Neural crest cell (in vitro differentiated cells): ENCODE measurements around the gene IFT27. TPM values are rescaled to one million over a fixed set of nuclear protein-coding genes. Genes with fewer than 3 reads are reported as not detected.

ENCODE experiments used
- DNase-seq: peaks from one replicate; pipeline ENCODE4 v3.0.0; 2021; ENCODE audit warnings: low read depth, mixed read lengths, low spot score
- H3K27ac Mint-ChIP-seq: one replicate; pipeline ENCODE4 v1.8.0; 2021; ENCODE audit warnings: mild to moderate bottlenecking, mixed read lengths; ENCODE audit not compliant: unreplicated experiment
- H3K27me3 Mint-ChIP-seq: 2 replicates; pipeline ENCODE4 v1.8.0; 2021; ENCODE audit warnings: low read depth, mild to moderate bottlenecking, mixed read lengths
- H3K36me3 Mint-ChIP-seq: 2 replicates; pipeline ENCODE4 v1.8.0; 2021; ENCODE audit warnings: low read depth, mild to moderate bottlenecking, mixed read lengths
- H3K4me1 Mint-ChIP-seq: 2 replicates; pipeline ENCODE4 v1.8.0; 2021; ENCODE audit warnings: mixed read lengths
- H3K4me3 Mint-ChIP-seq: one replicate; pipeline ENCODE4 v1.8.0; 2021; ENCODE audit warnings: mild to moderate bottlenecking, mixed read lengths
- H3K9me3 Mint-ChIP-seq: 2 replicates; pipeline ENCODE4 v1.8.0; 2021; ENCODE audit warnings: mixed read lengths
- CTCF ChIP-seq: fragments of 200-600 bp; sonication (generic); conservative IDR thresholded peaks from 2 replicates; pipeline ENCODE4 v1.5.0; 2021; ENCODE audit warnings: antibody characterized with exemption, mild to moderate bottlenecking
- total RNA-seq: library from RNA; stranded (reverse); gene quantifications from 2 replicates; pipeline ENCODE4 v1.2.1, GENCODE V29; 2021

Gene IFT27
- total RNA-seq, 1 donor from 2014 or later, result 55.4 TPM

GRCh38 chr22:36759481-36760159 is 16.3 kb downstream of the IFT27 start:
- Mint-ChIP-seq H3K36me3 (peaks cover 11% of the 10 kb centered on the region), H3K27ac (no peak overlapping the region), H3K27me3 (peaks cover 12% of the 10 kb centered on the region), H3K9me3 (no peaks in the 10 kb centered on the region), H3K4me3 (no peak overlapping the region), H3K4me1 (no peaks in the 10 kb centered on the region)
- no peak for TF ChIP-seq CTCF
- no peak for DNase-seq

- no peaks in the 10 kb centered on the region for H3K9me3 Mint-ChIP-seq
- H3K27me3 Mint-ChIP-seq, result peaks cover 20% of the 10 kb centered on the region
- DNase-seq, result no peak
- H3K27ac Mint-ChIP-seq, result no peak overlapping the region
- no peaks in the 10 kb centered on the region for H3K4me1 Mint-ChIP-seq
- H3K36me3 Mint-ChIP-seq, result peaks cover 10% of the 10 kb centered on the region
- H3K4me3 Mint-ChIP-seq, result no peak overlapping the region
- TF ChIP-seq CTCF, result no peak
These were observed 17.1 kb downstream of the IFT27 start for GRCh38 chr22:36758792-36759271.

GRCh38 chr22:36757668-36758211 is 18.2 kb downstream of the IFT27 start:
- Mint-ChIP-seq H3K4me1 (no peaks in the 10 kb centered on the region), H3K4me3 (no peak overlapping the region), H3K36me3 (peaks cover 5% of the 10 kb centered on the region), H3K27me3 (peaks cover 31% of the 10 kb centered on the region), H3K9me3 (no peaks in the 10 kb centered on the region), H3K27ac (no peak overlapping the region)
- peak; percentile 68 for DNase-seq
- TF ChIP-seq CTCF, result peak; percentile 78

GRCh38 chr22:36756746-36757655 is 18.9 kb downstream of the IFT27 start:
- no peak overlapping the region for H3K4me3 Mint-ChIP-seq
- no peak for DNase-seq

More at GRCh38 chr22:36756746-36757655, 18.9 kb downstream of the IFT27 start:
- no peak for TF ChIP-seq CTCF
- no peaks in the 10 kb centered on the region for H3K4me1 Mint-ChIP-seq
- no peaks in the 10 kb centered on the region for H3K9me3 Mint-ChIP-seq
- peaks cover 39% of the 10 kb centered on the region for H3K27me3 Mint-ChIP-seq
- no peaks in the 10 kb centered on the region for H3K36me3 Mint-ChIP-seq
- H3K27ac Mint-ChIP-seq, result no peak overlapping the region
